ENCODE results near the gene PACRG. TPM values are rescaled to one million over a fixed set of nuclear protein-coding genes. Genes with fewer than 3 reads are reported as not detected.

The PACRG gene
- polyA plus RNA-seq, 3 donors, result not detected

- no peak for TF ChIP-seq CTCF (IDR thresholded peaks at IDR 0.05)
Measured at GRCh38 chr6:163062790-163063189, 335.0 kb downstream of the PACRG start.

GRCh38 chr6:163063561-163063960 is 335.8 kb downstream of the PACRG start:
- Histone ChIP-seq H2AFZ (ENCODE audit: insufficient read depth, low read depth, low read length, poor library complexity, severe bottlenecking) (no peak overlapping the region), H3K27me3 (ENCODE audit: control insufficient read depth in 2 of 2, insufficient read depth in 2 of 2, low read length in 2 of 2) (no peaks in the 10 kb centered on the region), H3K4me2 (replicated peaks; ENCODE audit: extremely low read depth, low read length, poor library complexity, severe bottlenecking) (no peak overlapping the region), H3K27ac (ENCODE audit: low read depth in 1 of 2, low read length in 2 of 2) (no peak overlapping the region), H3K79me2 (ENCODE audit: insufficient read depth, low read length) (no peaks in the 10 kb centered on the region), H4K20me1 (ENCODE audit: insufficient read depth, low read length) (no peaks in the 10 kb centered on the region), H3K4me1 (ENCODE audit: control insufficient read depth in 1 of 2, insufficient read depth in 2 of 2, low read length in 2 of 2) (no peaks in the 10 kb centered on the region), H3K4me3 (replicated peaks in 1 of 3; ENCODE audit: low read depth in 2 of 3, low read length in 3 of 3) (no peak overlapping the region), H3K9me3 (replicated peaks in 1 of 2; ENCODE audit: control insufficient read depth in 1 of 2, insufficient read depth in 1 of 2, low read length in 2 of 2) (peaks cover 14 to 31% of the 10 kb centered on the region in 2 donors), H3K9ac (ENCODE audit: insufficient read depth, low read length, poor library complexity, severe bottlenecking) (no peak overlapping the region), H3K36me3 (replicated peaks in 1 of 2; ENCODE audit: control insufficient read depth in 1 of 2, insufficient read depth in 2 of 2, low read length in 2 of 2) (no peaks in the 10 kb centered on the region)
- WGBS (ENCODE audit: insufficient coverage), result 81% methylated on average over 3 of the region's 6 CpGs
- peaks cover 0 to 1% (median 0%) of the 10 kb centered on the region in 3 donors for H3K27me3 Mint-ChIP-seq (ENCODE audit: low read depth in 3 of 3)
- intact Hi-C loops (cut with micrococcal nuclease), result no loop called here
- H3K4me1 Mint-ChIP-seq, result no peaks in the 10 kb centered on the region
- no peak for TF ChIP-seq CTCF (IDR thresholded peaks at IDR 0.05)
- no peak for DNase-seq
- H3K27ac Mint-ChIP-seq, result no peak overlapping the region
- H3K4me3 Mint-ChIP-seq, result no peak overlapping the region
- H3K36me3 Mint-ChIP-seq, result no peaks in the 10 kb centered on the region
- peaks cover 4 to 19% (median 13%) of the 10 kb centered on the region in 7 donors for H3K9me3 Mint-ChIP-seq

More at GRCh38 chr6:163062790-163063189, 335.0 kb downstream of the PACRG start:
- Histone ChIP-seq H2AFZ (ENCODE audit: insufficient read depth, low read depth, low read length, poor library complexity, severe bottlenecking) (no peak overlapping the region), H3K36me3 (replicated peaks in 1 of 2; ENCODE audit: control insufficient read depth in 1 of 2, insufficient read depth in 2 of 2, low read length in 2 of 2) (no peaks in the 10 kb centered on the region), H3K4me2 (replicated peaks; ENCODE audit: extremely low read depth, low read length, poor library complexity, severe bottlenecking) (no peak overlapping the region), H3K27ac (ENCODE audit: low read depth in 1 of 2, low read length in 2 of 2) (no peak overlapping the region), H3K4me3 (replicated peaks in 1 of 3; ENCODE audit: low read depth in 2 of 3, low read length in 3 of 3) (no peak overlapping the region), H3K27me3 (ENCODE audit: control insufficient read depth in 2 of 2, insufficient read depth in 2 of 2, low read length in 2 of 2) (no peaks in the 10 kb centered on the region), H3K9ac (ENCODE audit: insufficient read depth, low read length, poor library complexity, severe bottlenecking) (no peak overlapping the region), H4K20me1 (ENCODE audit: insufficient read depth, low read length) (no peaks in the 10 kb centered on the region), H3K9me3 (replicated peaks in 1 of 2; ENCODE audit: control insufficient read depth in 1 of 2, insufficient read depth in 1 of 2, low read length in 2 of 2) (peaks cover 18 to 36% of the 10 kb centered on the region in 2 donors), H3K4me1 (ENCODE audit: control insufficient read depth in 1 of 2, insufficient read depth in 2 of 2, low read length in 2 of 2) (no peaks in the 10 kb centered on the region), H3K79me2 (ENCODE audit: insufficient read depth, low read length) (no peaks in the 10 kb centered on the region)
- H3K27me3 Mint-ChIP-seq (ENCODE audit: low read depth in 3 of 3), result peaks cover 0 to 1% (median 0%) of the 10 kb centered on the region in 3 donors
- H3K4me1 Mint-ChIP-seq, result no peaks in the 10 kb centered on the region
- peaks cover 4 to 21% (median 12%) of the 10 kb centered on the region in 7 donors for H3K9me3 Mint-ChIP-seq
- no peak overlapping the region for H3K27ac Mint-ChIP-seq
- DNase-seq, result no peak
- no peak overlapping the region for H3K4me3 Mint-ChIP-seq
- H3K36me3 Mint-ChIP-seq, result no peaks in the 10 kb centered on the region
- intact Hi-C loops (cut with micrococcal nuclease), result no loop called here
- 81% methylated on average over 2 of the region's 2 CpGs for WGBS (ENCODE audit: insufficient coverage)
